Epithelial cell of prostate (primary cell): Measurements from ENCODE around the gene RABGAP1.
"Not testable (repeated sequence)": the region's sequence is repeated elsewhere in the genome, so short reads cannot be mapped to it uniquely, and the experiment has no call there.

ENCODE experiments used
- DNase-seq: peaks from one replicate; pipeline ENCODE4 v3.0.0-alpha.2; 2011; ENCODE audit warnings: low read depth, low spot score
- H3K27ac ChIP-seq: fragments of 450-650 bp; 2 replicates; pipeline ENCODE4 v1.5.1; 2017; ENCODE audit warnings: mild to moderate bottlenecking

The RABGAP1 gene

GRCh38 chr9:122940749-122941581, at the start of gene RABGAP1:
Gene RABGAP1, plus strand, starts transcription at chr9:122941020. Its CDS starts 16,040 bp downstream, at chr9:122957060.
- H3K27ac ChIP-seq, result peak within 1 kb of the TSS; percentile 86
- DNase-seq, result peak; percentile 92

- H3K27ac ChIP-seq, result peak overlapping the region; percentile 72
- peak; percentile 20 for DNase-seq
These were observed 42.9 kb upstream of the RABGAP1 start for GRCh38 chr9:122897969-122898368.

GRCh38 chr9:122900791-122901190, 40.0 kb upstream of the RABGAP1 start:
- DNase-seq, result no peak
- peak overlapping the region; percentile 4 for H3K27ac ChIP-seq

- DNase-seq, result no peak
- peak overlapping the region; percentile 84 for H3K27ac ChIP-seq
These were observed 36.4 kb upstream of the RABGAP1 start for GRCh38 chr9:122904466-122904822.

DNA sequence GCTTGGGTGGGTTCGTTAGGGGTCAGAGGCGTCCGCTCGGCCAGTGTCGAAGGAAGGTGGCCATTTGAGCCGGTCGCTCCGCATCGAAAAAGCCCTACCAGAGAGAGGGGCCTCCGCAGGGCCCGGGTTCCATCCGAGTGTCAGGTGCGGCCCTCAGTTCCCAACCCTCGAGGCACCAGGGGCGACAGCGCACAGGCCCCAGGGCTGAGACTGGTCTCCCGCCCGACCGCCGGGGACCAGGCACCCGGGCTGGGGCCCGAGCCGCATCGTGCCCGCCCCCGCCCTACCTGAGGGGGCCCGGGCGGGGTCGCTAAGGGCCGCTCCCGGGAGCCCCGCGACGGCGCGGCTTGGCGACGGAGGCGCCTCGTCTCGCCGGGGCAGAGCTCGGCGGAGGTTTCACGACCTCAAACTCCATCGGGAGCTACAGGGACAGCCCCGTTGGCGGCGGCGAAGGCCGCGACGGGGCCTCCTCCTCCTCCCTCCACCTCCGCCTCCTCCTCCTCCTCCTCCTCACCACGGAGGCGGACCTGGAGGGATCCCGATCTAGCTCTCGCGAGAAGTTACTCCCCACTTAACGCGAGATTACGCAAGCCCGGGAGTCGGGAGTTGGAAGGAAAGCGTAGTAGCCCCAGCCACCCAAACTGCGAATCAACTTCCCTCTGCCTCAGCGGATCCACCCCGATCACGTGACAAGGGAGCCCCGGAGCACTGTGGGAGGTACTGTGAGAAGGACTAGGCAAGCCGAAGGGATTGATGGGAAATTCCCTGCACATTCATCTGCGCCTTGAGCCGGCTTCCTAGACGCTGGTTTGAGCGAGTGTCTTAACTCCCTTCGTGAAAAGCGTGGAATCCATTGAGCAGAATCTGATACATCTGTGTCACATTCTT, 35.8 kb upstream of the RABGAP1 start, which contains the start of gene RC3H2:
RC3H2 (minus strand) TSS at position 537 of the 888 bp plus-strand sequence. CDS start 7,850 bp downstream, outside the sequence.
- peak; percentile 97 for DNase-seq
- peak within 1 kb of the TSS; percentile 84 for H3K27ac ChIP-seq

GRCh38 chr9:122906122-122906521, 34.7 kb upstream of the RABGAP1 start:
- not testable (repeated sequence) for H3K27ac ChIP-seq, DNase-seq

- no peak for DNase-seq
- H3K27ac ChIP-seq, result peak overlapping the region; percentile 92
These were observed 28.2 kb upstream of the RABGAP1 start for GRCh38 chr9:122912671-122912963.

GRCh38 chr9:122912964-122913673, 27.7 kb upstream of the RABGAP1 start, which contains the start of gene ZBTB6:
Gene ZBTB6, minus strand, starts transcription at chr9:122913323. Its CDS starts 1,251 bp downstream, at chr9:122912072.
- DNase-seq, result no peak
- H3K27ac ChIP-seq, result peak within 1 kb of the TSS; percentile 92

DNA sequence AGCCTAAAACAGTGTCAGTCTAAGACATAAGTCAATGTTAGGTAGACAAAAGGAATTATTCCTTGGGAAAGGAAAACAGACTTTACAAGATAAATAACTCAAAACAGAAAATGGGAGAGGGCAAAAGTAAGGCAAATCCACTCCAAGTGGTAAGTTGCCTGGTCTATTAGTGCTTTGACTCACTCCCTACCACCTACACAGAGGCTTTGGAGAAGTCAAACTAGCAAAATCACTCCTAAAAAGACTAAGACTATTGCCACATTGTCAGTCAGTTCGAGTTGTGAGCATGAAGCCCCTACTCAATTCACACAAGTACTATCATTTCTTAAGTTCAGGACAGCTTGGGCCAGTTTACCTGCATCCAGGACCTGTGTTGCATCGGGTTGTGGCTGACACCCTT, 22.5 kb upstream of the RABGAP1 start:
- no peak overlapping the region for H3K27ac ChIP-seq
- DNase-seq, result no peak

DNA sequence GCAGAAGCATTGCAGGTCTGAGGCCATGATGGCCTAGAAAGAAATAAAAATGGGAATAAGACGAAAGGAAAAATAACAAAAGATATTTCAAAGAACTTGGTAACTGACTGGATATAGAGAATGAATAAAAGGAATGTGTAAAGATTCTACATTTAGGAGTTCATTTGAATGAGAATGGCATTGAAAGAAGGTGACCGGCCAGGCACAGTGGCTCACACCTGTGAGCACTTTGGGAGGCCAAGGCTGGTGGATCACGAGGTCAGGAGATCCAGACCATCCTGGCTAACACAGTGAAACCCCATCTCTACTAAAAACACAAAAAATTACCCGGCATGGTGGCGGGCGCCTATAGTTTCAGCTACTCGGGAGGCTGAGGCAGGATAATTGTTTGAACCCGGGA, 18.1 kb upstream of the RABGAP1 start:
- H3K27ac ChIP-seq, result no peak overlapping the region
- no peak for DNase-seq

DNA sequence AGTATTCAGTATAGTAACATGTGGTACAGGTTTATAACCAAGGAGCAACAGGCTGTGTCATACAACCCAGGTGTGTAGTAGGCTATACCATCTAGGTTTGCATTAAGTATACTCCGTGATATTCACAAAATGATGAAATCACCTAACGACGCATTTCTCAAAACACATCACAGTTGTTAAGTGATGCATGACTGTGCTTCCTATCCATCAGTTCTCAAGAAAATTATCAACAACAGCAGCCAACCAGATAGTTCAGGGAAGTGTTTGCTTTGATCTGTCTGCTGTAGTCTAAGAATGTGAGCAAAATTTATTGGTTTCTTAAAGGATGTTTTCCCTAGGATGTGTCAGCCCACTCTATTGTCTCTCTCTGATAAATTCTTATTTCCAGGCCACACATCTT, 16.9 kb upstream of the RABGAP1 start:
- no peak overlapping the region for H3K27ac ChIP-seq

GRCh38 chr9:122929796-122930354, 10.9 kb upstream of the RABGAP1 start:
- no peak for DNase-seq
- no peak overlapping the region for H3K27ac ChIP-seq

More for the DNA sequence above, 16.9 kb upstream of the RABGAP1 start:
- no peak for DNase-seq

DNA sequence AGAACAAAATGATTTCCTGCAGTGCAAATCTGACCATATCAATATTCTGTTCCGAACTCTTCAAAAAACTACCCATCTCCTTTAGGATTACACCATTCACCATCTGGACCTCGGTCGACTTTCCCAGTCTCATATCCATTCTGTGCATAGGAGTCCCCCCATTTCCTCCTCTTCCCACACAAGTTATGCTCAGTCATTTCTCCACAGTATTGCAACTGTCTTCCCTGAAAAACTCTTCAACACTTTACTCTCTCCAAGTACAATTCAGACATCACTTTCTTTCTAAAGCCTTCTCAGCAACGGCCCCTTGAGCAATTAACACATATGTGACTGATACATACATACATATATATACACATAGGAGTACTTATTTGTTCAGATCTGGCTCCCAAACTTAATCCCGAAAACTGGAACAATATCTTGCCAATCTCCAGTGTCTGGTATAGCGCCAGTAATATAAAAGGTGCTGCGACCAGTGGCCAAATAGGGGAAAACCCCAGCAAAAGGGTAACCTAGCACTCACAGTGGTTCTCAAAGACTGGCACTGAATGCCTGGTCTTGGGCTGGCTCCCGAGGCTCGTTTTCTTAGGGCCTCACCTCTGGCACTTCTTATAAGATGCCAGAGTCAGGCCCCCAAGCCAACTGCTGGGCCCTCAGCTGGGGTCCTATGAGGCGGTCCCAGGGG, 10.1 kb upstream of the RABGAP1 start:
- no peak for DNase-seq

GRCh38 chr9:122931226-122932121, 9.3 kb upstream of the RABGAP1 start, which contains the start of gene ZBTB26:
Gene ZBTB26, minus strand, starts transcription at chr9:122931512. Its CDS starts 11,578 bp downstream, at chr9:122919934.
- no peak for DNase-seq
- peak within 1 kb of the TSS; percentile 69 for H3K27ac ChIP-seq

More for the DNA sequence above, 10.1 kb upstream of the RABGAP1 start:
- H3K27ac ChIP-seq, result peak overlapping the region; percentile 69

DNA sequence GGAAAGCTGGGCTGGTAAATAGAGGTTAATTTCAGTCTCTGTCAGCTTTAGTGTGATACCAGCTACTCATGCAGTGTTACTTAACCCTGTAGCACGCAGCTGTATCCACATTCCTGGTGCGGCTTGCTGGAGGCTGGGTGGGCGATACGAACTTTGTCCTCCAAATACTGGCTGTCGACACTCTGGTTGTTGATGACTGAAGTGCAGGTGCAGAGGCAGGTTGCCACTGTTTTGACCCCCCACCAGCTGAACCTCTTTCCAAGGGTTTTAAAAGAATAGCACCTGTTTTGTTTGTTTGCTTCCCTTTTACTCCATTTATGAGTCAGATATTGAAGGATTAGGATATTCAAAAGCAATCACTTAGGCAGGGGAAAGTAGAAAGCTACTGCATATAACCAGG, 4.4 kb upstream of the RABGAP1 start:
- H3K27ac ChIP-seq, result no peak overlapping the region
- no peak for DNase-seq

GRCh38 chr9:122936883-122937282, 3.9 kb upstream of the RABGAP1 start:
- DNase-seq, result no peak
- H3K27ac ChIP-seq, result no peak overlapping the region

GRCh38 chr9:122939601-122940000, 1.2 kb upstream of the RABGAP1 start:
- H3K27ac ChIP-seq, result peak overlapping the region; percentile 86
- no peak for DNase-seq

GRCh38 chr9:122940454-122940748, 419 bp upstream of the RABGAP1 start:
- H3K27ac ChIP-seq, result peak overlapping the region; percentile 86

More at GRCh38 chr9:122940454-122940748, 419 bp upstream of the RABGAP1 start:
- DNase-seq, result no peak
